ENCODE results near the gene METTL27. TPM values are rescaled to one million over a fixed set of nuclear protein-coding genes. Genes with fewer than 3 reads are reported as not detected.
"Not testable (repeated sequence)": the region's sequence is repeated elsewhere in the genome, so short reads cannot be mapped to it uniquely, and the experiment has no call there.

Gene METTL27
- total RNA-seq, 2 experiments from 2014 or later: 0.21 TPM; not detected in 1

- ChIA-PET POLR2A (no interaction called here), CTCF (interaction anchor here (0.6 kb wide), 1 partner anchor 12 kb away, joined by 3 read pairs; no protein-coding TSS in a partner anchor)
Observed at GRCh38 chr7:73870041-73870492, 27.8 kb upstream of the METTL27 start.

GRCh38 chr7:73869011-73869798 is 26.9 kb upstream of the METTL27 start:
- CTCF ChIA-PET: no interaction called here

GRCh38 chr7:73866446-73866767 is 24.1 kb upstream of the METTL27 start:
- ChIA-PET POLR2A (no interaction called here), CTCF (interaction anchor here (1.9 kb wide), 1 partner anchor 161 kb away, joined by 5 read pairs; no protein-coding TSS in a partner anchor)

More at GRCh38 chr7:73869011-73869798, 26.9 kb upstream of the METTL27 start:
- POLR2A ChIA-PET: no interaction called here

- CTCF ChIA-PET: interaction anchor here (1.9 kb wide), 1 partner anchor 161 kb away, joined by 5 read pairs; no protein-coding TSS in a partner anchor
- POLR2A ChIA-PET: no interaction called here
Observed at GRCh38 chr7:73865738-73866445, 23.6 kb upstream of the METTL27 start.

GRCh38 chr7:73864981-73865711 is 22.8 kb upstream of the METTL27 start:
- ChIA-PET POLR2A (no interaction called here), CTCF (interaction anchor here (1.9 kb wide), 1 partner anchor 162 kb away, joined by 5 read pairs; no protein-coding TSS in a partner anchor)

- ChIA-PET CTCF (no interaction called here), POLR2A (no interaction called here)
Observed at GRCh38 chr7:73861305-73861704, 19.0 kb upstream of the METTL27 start.

GRCh38 chr7:73860859-73861258 is 18.5 kb upstream of the METTL27 start, which contains the start of gene TMEM270:
TMEM270 (plus strand) TSS chr7:73861159; CDS start chr7:73861195, 36 bp downstream.
- CTCF ChIA-PET: no interaction called here
- POLR2A ChIA-PET: no interaction called here

- CTCF ChIA-PET: interaction anchor here (0.7 kb wide), 1 partner anchor 135 kb away, joined by 3 read pairs; no protein-coding TSS in a partner anchor
- POLR2A ChIA-PET: no interaction called here
Observed at GRCh38 chr7:73858807-73859206, 16.5 kb upstream of the METTL27 start.

GRCh38 chr7:73856941-73857340 is 14.6 kb upstream of the METTL27 start:
- POLR2A ChIA-PET: interaction anchor here (0.5 to 1.4 kb wide), 2 partner anchors 118 to 384 kb away, joined by 4 read pairs; partner anchors contain the start of gene ABHD11
- CTCF ChIA-PET: interaction anchor here (0.6 to 1.1 kb wide), 2 partner anchors 9 to 45 kb away, joined by 3 to 4 read pairs; no protein-coding TSS in a partner anchor

- ChIA-PET CTCF (no interaction called here), POLR2A (no interaction called here)
Observed at GRCh38 chr7:73852500-73852899, 10.2 kb upstream of the METTL27 start.

GRCh38 chr7:73851410-73852338 is 9.4 kb upstream of the METTL27 start:
- ChIA-PET CTCF (interaction anchor here (1.2 to 1.3 kb wide), 2 partner anchors 23 to 39 kb away, joined by 3 read pairs; no protein-coding TSS in a partner anchor), POLR2A (no interaction called here)

- ChIA-PET CTCF (interaction anchor here (1.2 to 1.3 kb wide), 2 partner anchors 22 to 38 kb away, joined by 3 read pairs; no protein-coding TSS in a partner anchor), POLR2A (no interaction called here)
Observed at GRCh38 chr7:73850781-73851207, 8.5 kb upstream of the METTL27 start.

GRCh38 chr7:73847941-73848723 is 5.8 kb upstream of the METTL27 start:
- ChIA-PET POLR2A (no interaction called here), CTCF (interaction anchor here (0.6 kb wide), 1 partner anchor 9 kb away, joined by 3 read pairs; no protein-coding TSS in a partner anchor)

GRCh38 chr7:73845701-73846195 is 3.4 kb upstream of the METTL27 start:
- CTCF ChIA-PET, POLR2A ChIA-PET: not testable (repeated sequence)

- ChIA-PET CTCF (no interaction called here), POLR2A (no interaction called here)
Observed at GRCh38 chr7:73844848-73845460, 2.6 kb upstream of the METTL27 start.

- POLR2A ChIA-PET: no interaction called here
- CTCF ChIA-PET: no interaction called here
Observed at GRCh38 chr7:73844131-73844547, 1.8 kb upstream of the METTL27 start.

- ChIA-PET POLR2A (no interaction called here), CTCF (interaction anchor here (2.2 kb wide), 1 partner anchor 13 kb away, joined by 7 read pairs; no protein-coding TSS in a partner anchor)
Observed at GRCh38 chr7:73841689-73842066, 638 bp downstream of the METTL27 start.
